HG03442 (cell line): ENCODE measurements around the gene HNRNPA3.
A peak's percentile ranks its signal among the peaks of the same experiment; 100 is the strongest.
"Not testable (repeated sequence)": the region's sequence is repeated elsewhere in the genome, so short reads cannot be mapped to it uniquely, and the experiment has no call there.

ENCODE experiments used
- ATAC-seq: cut with Tn5 transposase; IDR thresholded peaks from one replicate; pipeline ENCODE4 v1.9.1; 2021; ENCODE audit warnings: mild to moderate bottlenecking, moderate library complexity; ENCODE audit not compliant: unreplicated experiment

Gene HNRNPA3

DNA sequence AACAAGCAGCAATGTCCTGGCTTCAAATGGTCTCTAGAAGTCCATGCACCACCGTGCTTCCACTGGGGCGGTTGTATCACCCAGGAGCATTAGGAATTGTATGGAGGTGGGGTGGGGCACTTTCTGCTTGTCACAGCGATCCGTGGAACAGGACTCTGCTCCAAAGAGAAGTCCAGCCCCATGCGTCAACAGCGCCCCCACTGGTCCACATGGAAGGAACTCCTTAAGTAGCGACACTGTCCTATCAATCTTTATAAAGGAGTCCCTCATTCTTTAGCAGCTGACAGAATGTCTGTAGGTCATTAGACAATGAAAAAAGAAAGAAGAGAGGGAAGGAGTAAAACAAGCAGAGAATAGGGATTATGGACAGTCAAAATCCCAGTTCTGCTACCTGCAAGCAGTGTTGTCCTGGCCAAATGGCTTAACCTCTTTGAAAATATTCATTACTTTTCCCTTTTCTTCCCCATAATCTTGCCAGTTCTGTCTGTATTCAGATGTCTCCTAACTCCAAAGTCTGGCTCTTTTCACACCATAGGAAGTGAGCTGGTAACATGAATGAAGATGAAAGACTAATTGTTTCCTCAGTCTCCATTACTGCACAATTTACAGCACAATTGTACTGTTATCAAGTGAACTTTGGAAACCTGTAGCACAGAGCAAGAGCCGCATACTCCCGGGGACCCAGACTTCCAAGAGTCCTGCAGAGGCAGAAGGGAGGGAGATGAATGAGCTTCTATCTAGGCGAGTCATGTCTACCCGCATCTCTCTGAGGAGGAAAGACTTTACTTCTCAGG is 42.0 kb downstream of the HNRNPA3 start:
- ATAC-seq, result no peak

DNA sequence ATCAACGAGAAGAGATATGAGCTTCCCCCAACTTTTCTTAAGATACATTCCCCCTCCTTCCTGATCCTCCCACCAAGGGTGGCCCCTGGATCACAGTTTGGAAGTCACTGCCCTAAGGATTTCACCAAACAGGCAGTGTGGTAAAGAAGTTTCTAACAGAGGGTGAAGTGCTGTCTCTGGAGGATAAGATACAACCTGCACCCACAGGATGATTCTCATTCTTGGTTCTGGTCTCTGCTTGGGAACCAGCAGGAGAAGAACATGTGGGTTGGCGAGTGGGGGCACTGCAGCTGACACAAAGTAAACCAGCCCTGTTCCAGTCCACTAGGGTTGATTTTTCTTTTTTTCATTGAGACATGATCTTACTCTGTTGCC is 42.6 kb downstream of the HNRNPA3 start:
- ATAC-seq, result no peak

DNA sequence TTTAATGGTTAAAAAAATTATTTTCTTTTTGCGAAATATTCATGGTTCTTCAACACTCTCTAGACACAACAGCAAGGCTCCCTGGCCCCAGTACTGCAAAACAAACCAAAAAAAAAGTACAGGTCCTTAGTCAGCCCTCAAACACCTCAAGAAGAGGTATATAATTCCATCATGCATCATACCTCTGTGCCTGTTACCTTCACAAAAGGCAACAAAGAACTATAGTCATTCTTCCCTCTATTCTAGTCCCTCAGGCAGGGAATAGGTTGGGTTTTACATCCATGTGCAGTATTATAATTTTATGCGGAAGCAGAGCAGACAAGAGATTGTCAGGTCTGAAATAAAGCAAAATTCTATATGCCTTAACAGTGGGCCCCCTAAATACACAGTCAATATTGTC is 43.4 kb downstream of the HNRNPA3 start:
- ATAC-seq, result no peak

DNA sequence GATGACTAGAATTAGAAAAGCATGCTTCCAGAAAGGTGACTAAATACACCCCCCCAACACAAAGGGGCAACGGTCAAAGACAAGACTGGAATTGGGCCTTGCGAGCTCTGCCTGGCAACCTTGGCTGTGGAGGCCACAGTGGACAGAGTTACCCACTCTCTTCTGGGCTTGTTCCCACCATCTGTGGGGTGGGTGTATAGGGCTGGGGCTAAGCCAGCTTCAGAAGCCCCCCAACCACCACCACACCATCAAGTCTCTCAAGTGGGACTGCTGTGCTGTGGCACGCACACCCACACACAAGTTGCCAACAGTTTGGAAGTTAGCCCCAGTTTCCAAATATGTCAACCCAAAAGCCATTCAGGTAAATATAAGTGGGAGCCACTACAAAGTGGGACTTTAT is 44.1 kb downstream of the HNRNPA3 start:
- ATAC-seq, result no peak

DNA sequence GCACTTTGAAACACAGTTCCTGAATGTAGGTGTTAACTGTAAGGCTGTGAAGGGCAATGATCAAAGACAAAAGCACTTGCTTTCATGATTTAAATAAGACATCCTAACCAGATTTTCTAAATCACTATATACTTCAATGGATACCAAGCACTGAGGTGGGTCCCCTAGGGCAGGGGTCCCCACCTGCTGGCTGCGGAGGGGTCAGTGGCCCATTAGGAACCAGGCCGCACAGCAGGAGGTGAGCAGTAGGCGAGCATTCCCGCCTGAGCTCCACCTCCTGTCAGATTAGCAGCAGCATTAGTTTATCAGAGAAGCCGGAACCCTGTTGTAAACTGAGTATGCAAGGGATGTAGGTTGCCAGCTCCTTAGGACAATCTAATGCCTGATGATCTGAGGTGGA is 44.9 kb downstream of the HNRNPA3 start:
- ATAC-seq, result no peak

DNA sequence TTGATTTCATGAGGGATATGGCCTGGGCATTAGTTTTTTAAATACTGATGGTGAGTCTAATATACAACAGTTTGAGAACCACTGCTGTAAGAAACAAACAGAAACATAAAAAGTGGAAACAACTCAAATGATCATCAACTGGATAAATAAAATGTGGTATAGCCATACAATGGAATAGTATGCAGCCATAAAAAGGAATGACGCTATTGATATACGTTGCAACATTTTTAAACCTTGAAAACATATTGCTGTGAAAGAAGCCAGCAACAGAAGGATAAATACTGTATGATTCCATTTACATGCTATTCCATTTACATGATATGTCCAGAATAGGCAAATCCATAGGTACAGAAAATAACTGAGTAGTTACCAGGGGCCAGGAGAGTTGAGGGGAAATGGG is 45.5 kb downstream of the HNRNPA3 start:
- no peak for ATAC-seq

DNA sequence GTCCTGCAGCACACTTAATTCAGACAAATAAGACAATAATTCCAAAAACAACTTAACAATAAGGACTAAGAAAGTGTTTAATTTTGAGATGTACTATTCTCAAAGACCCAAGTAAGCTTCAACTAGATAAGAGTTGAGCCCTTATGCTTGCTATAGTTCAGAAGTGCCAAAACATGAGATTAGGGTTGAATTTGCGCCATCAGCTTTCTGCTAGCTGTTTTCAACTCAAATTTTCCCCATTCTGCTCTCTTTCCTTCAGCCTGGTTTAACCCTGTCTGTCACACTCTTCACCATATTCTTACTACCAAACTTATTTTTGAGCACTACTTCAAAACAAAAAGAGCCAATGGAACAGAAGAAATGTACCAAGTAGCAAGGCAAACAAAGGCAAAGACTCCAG is 47.8 kb downstream of the HNRNPA3 start:
- no peak for ATAC-seq

DNA sequence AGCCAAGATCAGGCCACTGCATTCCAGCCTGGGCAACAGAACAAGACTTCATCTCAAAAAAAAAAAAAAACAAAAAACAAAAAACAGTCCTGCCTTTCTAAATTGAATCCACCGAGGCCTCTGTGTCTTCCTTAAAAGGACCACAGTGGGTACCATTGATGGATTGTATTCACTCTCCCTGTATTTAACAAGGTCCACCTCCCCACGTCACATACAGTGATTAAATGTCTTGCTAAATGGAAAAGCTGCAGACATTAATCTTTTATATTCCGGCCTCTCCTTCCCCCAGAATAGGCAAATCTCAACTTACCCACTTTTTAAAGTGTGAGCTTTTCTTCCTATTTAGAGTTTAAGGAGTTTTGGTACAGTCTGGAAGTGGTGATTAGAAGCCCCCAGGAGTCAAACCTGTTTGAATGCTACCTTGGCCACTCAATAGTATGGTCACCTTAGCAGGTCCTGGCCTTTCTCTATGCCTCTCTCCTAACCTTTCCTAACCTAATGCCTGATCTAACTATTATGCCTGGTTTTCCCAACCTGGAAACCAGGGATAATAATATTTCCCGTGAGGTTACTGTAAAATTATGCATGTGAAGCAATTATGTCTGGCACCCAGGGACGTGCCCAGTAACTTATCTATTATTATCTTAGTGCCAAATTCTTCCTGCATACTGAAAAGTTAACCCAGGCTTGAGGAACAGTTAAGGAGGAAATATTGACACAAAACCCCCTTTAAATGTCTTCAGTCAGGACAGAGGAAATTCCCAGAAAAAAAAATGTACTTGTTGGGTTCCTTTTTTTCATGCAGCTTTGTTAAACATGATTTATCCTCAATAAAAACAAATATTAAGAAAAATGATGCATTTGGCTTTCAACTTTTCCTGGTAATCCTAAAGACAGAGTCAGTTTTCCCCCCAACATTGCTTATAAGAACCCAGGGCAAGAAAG is 48.8 kb downstream of the HNRNPA3 start:
- ATAC-seq, result no peak

DNA sequence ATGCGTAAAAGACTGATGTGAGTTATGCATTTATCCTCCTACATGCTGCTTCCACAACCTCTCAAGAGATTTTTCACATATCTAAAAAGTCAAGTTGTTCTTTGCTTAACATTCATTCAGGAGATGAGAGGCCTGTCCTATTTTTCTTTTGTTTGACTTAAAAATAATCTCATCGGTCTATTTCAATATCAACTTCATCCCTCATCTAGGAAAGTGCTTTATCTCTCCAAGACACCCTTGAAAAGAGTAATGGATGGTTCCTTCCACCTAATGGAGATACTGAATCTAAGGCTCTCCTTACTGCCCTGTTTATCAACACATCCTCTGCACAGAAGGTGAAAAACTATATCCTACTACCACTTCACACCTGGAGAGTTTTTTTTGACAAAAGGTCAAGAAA is 49.5 kb downstream of the HNRNPA3 start:
- ATAC-seq, result no peak

DNA sequence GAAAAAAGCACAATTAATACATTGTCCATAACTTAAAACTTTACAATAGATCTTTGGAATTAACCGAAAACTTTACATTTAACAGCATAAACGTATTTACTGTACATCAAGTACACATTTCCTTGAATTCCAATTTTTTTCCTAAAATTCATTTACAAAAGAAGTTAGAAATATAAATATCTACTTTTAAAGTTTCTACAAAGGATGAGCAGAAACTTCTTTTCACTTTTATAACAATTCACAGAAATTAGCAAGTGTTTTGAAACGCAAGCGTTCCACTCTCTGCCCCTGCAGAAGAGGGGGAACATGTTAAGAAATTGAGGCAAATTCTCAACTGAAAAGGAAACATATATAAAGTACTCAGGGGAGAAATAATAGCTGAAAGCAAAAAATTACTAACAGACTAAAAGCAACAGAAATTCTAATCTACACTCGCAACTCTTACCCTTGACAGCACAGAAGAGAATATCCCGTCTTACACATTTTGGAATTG is 50.4 kb downstream of the HNRNPA3 start:
- ATAC-seq, result no peak

DNA sequence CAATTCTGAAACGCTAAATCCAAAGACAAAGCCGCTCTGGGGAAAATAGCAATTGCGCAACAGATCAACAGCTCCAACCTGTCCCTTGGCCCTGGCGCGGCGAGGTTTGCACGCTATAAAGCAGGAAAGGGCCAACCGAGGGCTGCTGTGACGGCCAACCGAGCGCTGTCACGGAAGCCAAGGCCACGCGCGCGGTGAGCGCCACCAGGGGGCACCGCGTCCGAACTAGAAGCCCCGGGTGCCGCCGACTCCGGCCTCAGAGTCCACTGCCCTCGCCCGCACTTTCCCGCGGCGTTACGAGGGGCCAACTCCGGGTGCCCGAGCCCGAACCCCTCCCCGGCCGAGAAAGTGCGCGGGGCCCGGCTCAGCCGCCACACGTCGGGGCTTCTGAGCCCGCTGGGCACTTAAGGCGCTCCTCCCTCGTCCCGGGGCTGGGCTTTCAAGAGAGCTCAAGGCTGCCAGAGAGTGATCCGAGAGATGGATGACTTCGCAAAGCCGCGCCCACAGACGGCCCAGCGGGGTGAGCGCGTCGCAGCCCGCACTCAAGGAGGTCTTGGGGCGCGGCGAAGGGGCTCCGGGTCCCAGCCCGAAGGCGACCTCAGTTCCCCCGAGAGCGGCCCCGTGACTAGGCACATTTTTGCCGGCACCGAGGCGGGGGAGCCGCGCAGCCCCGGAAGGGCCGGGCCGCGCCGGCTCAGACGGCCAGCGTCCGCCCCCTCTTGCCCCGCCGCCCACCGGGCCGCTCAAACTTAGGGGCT is 51.0 kb downstream of the HNRNPA3 start:
- peak; percentile 52 for ATAC-seq

DNA sequence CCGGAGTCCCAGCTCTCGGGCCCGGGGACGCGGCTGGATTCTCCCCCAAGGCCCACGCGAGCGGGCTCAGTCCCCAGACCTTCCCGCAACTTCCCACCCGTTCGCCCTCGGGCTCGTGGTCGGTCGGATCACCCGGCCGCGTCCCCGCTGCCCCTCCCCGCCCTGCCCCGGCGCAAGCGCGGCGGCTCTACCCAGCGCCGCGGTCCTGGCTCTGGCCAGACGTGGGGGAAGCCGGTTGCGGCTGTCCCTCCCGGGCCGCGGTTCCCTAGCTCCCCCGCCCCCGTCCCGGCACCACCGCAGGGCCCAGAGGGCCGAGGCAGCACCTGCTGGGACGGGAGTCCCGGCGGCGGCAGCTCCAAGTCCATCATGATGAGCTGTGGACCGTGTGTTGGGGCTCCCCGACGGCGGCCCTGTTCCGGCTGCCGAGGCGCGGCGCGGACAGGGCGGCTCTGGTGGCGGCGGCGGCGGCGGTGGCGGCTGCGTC is 51.7 kb downstream of the HNRNPA3 start:
- peak; percentile 20 for ATAC-seq

DNA sequence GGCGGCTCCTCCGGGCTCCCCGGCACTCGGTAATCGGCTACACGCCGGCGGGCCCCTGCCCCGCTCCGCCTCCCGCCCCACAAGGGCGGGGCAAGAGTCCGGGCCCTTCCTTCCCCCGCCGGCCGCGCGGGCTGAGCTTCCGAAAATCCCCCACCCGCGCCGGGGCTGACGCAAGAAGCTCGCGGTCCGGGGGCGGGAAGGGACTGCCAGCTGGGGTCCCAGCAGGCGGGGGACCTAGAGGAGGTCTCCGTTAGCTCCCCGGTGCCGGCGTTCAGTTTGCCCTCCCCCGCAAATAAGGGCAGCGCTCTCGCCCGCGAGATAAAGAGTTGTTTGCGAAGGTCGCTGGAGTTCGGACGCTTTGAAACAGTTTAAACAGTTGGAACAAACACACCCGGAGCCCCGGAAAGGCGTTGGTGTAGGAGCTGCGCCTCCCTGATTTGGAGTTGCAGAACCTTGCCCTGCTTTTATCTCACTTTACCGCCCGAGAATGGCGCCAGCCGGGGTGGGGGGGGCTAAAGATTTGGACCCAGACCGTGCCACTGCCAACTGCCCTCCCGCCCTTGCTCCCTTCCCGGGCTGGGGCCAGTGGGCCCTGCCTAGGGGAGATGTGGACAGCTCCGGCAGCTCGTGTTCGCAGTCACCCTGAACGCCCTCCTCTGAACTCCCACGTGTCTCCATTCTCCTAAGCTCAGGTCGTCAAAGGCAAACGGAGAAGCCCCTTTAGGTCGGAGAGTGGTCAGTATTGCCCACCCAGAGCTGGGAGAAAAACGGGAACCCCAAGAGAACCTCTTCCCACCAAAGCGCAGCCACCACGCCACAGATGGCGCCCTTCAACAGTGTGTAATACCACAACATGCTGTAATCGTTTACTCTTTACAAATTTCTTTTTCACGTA is 52.3 kb downstream of the HNRNPA3 start, which contains the start of gene NFE2L2:
Gene NFE2L2, minus strand, starts transcription at position 35 of the 895 bp plus-strand sequence. CDS start 151 bp downstream, outside the sequence.
- ATAC-seq, result peak; percentile 59

DNA sequence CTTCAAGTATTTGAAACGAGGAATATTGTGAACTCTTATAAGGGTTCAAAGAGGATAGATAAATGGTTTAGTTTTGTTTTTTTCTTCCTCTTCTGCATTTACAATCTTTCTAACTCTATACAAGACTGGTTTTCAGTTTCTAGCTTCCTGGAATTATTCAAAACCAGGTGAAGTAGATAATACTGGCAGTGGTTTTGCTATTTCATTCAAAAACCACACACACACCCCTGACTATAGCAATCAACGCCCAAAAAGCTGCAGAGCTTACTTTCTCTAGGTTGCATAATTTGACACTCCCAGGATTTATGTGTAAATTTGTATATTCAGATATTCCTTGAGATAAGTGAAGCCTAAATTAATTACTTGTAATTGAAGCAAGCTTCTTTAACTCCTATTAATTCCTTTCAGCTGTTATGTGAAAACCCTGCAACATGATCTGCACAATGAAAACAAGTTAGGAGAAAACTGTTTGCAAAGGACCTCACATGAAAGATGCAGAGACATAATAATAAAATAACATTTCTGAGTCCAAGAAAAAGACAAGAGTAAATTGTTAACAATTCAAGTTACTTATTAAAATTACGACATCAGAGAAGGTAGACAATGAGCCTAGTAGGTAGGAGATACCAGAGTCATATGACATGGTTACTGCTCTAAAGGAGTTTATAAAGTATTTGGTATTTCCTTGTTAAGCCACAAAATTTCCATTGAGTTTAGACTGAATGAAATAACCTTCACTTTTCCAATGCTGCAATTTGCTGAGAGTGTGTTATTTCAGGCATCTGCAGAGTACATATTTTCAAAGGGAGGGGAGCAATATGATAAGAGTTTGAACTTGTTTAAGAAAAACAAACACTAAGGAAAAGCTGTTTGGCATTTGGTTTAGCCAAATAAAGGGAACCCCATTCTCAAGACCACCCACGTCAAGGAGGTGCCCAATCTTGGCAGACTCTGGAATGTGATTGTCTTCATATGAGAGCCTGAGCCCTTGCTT is 53.5 kb downstream of the HNRNPA3 start:
- no peak for ATAC-seq

DNA sequence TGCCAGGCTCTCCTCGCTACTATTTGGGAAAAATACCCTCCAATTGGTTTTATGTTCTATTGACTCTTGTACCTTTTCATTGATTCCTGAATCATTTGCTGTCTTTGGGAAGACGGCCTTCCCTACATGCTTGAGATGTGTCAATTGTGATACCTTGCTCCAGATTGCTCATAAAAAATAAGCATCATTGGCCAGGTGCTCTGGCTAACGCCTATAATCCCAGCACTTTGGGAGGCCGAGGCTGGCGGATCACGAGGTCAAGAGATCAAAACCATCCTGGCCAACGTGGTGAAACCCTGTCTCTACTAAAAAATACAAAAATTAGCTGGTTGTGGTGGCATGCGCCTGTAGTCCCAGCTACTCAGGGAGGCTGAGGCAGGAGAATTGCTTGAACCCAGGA is 54.4 kb downstream of the HNRNPA3 start:
- ATAC-seq, result not testable (repeated sequence)

DNA sequence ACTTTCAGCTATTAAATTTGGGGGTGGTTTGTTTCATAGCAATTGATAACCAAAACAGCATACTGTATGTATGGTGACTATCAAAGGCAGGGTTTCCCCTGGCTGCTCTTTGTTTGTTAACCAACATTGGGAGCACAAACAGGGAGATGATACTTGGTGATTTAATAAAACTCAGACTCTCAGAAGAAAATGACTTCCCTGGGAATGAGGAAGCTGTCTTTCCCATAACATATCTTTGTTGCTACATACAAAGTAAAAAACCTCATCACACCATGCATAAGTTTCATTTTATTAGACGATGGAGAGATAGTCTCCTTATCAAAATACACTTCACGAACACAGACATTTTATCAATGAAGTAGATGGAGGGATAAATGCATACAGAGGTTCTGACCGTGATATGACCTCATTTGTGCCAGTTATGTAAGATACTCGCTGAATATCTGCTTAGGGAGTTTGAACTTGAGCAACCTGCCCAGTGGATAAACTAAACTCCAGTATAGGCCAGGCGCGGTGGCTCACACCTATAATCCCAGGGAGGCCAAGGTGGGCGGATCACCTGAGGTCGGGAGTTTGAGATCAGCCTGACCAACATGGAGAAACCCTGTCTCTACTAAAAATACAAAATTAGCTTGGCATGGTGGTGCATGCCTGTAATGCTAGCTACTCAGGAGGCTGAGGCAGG is 55.7 kb downstream of the HNRNPA3 start:
- no peak for ATAC-seq

DNA sequence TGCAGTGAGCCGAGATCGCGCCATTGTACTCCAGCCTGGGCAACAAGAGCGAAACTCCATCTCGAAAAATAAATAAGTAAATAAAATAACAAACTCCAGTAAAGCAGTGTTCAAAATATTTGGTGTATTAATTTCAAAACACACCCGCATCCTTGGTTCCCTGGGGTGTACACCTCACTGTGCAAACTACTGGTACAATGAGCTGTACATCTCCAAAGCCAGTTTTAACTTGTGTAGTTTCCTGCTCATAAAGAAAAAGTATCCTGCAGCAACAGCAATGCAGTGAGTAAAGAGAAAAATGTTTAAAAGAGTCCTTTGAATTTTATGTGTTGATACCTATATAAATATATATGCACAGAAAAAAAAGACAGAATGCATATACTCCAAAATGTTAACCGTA is 56.3 kb downstream of the HNRNPA3 start:
- ATAC-seq, result no peak

DNA sequence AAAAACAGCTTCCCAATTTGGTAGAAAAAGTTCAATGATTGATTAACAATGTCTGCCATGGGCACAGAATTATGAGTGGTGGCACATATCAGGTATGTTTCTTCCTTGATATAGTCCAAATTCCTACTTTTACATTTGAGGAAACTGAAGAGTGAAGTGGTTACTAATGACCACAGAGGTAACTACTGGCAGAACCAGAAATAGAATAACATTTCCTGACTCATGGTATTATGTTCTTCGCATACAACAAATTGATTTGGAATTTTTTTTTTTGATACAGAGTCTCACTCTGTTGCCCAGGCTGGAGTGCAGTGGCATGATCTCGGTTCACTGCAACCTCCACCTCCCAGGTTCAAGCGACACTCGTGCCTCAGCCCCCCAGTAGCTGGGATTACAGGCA is 57.9 kb downstream of the HNRNPA3 start:
- no peak for ATAC-seq
